ENCODE measurements around the gene RIPK4.
"Not testable (repeated sequence)": the region's sequence is repeated elsewhere in the genome, so short reads cannot be mapped to it uniquely, and the experiment has no call there.

RIPK4 gene

GRCh38 chr21:41737651-41738324 is 29.1 kb downstream of the RIPK4 start:
- DNase-seq (ENCODE audit: low spot score) = no peak

GRCh38 chr21:41736423-41736822 is 30.4 kb downstream of the RIPK4 start:
- DNase-seq (ENCODE audit: low spot score) = no peak

- DNase-seq (ENCODE audit: low spot score) = no peak
These were observed 32.7 kb downstream of the RIPK4 start for GRCh38 chr21:41733951-41734689.

- no peak for DNase-seq (ENCODE audit: low spot score)
These were observed 35.8 kb downstream of the RIPK4 start for GRCh38 chr21:41731081-41731480.

GRCh38 chr21:41730367-41730765 is 36.5 kb downstream of the RIPK4 start:
- DNase-seq (ENCODE audit: low spot score) = no peak

- no peak for DNase-seq (ENCODE audit: low spot score)
These were observed 37.0 kb downstream of the RIPK4 start for GRCh38 chr21:41729701-41730366.

GRCh38 chr21:41727784-41728763 is 38.8 kb downstream of the RIPK4 start:
- no peak for DNase-seq (ENCODE audit: low spot score)

- no peak for DNase-seq (ENCODE audit: low spot score)
These were observed 39.7 kb downstream of the RIPK4 start for GRCh38 chr21:41726970-41727783.

GRCh38 chr21:41726630-41726969 is 40.3 kb downstream of the RIPK4 start:
- no peak for DNase-seq (ENCODE audit: low spot score)

- no peak for DNase-seq (ENCODE audit: low spot score)
These were observed 40.7 kb downstream of the RIPK4 start for GRCh38 chr21:41726058-41726558.

- DNase-seq (ENCODE audit: low spot score) = no peak
These were observed 41.3 kb downstream of the RIPK4 start for GRCh38 chr21:41725421-41726031.

- not testable (repeated sequence) for DNase-seq (ENCODE audit: low spot score)
These were observed 43.0 kb downstream of the RIPK4 start for GRCh38 chr21:41723835-41724234.

GRCh38 chr21:41722052-41723018 is 44.5 kb downstream of the RIPK4 start:
- DNase-seq (ENCODE audit: low spot score) = no peak

GRCh38 chr21:41720250-41720649 is 46.6 kb downstream of the RIPK4 start:
- DNase-seq (ENCODE audit: low spot score) = no peak

- no peak for DNase-seq (ENCODE audit: low spot score)
These were observed 47.2 kb downstream of the RIPK4 start for GRCh38 chr21:41719691-41720090.

GRCh38 chr21:41717573-41718330 is 49.1 kb downstream of the RIPK4 start:
- DNase-seq (ENCODE audit: low spot score) = no peak

GRCh38 chr21:41716751-41717150 is 50.1 kb downstream of the RIPK4 start:
- no peak for DNase-seq (ENCODE audit: low spot score)

GRCh38 chr21:41715649-41716281 is 51.1 kb downstream of the RIPK4 start:
- DNase-seq (ENCODE audit: low spot score) = no peak

Data from kidney capillary endothelial cell (primary cell).